ENCODE measurements around the gene NIT1.

- TF ChIP-seq POLR2A (IDR thresholded peaks at IDR 0.05) (no peak), CTCF (IDR thresholded peaks at IDR 0.05) (no peak)
These were observed 11.5 kb upstream of the NIT1 start for GRCh38 chr1:161106431-161106830.
